NB4 (cell line): ENCODE data around the gene LRRC31.

Experiments used
- DNase-seq: peaks from one replicate; pipeline ENCODE4 v3.0.0; 2010; ENCODE audit warnings: low read depth
- H3K4me3 ChIP-seq: one replicate; pipeline ENCODE4 v1.5.1; 2011; ENCODE audit warnings: mild to moderate bottlenecking, low read depth, low read length, moderate library complexity
- MYC ChIP-seq: IDR thresholded peaks from 2 replicates; pipeline ENCODE4 v1.6.1; 2011; ENCODE audit warnings: low read depth, low read length
- POLR2A ChIP-seq: IDR thresholded peaks from 2 replicates; pipeline ENCODE4 v1.6.1; 2011; ENCODE audit warnings: mild to moderate bottlenecking; ENCODE audit not compliant: insufficient read length; ENCODE audit errors: extremely low read depth
- TF ChIP-seq, protein P1 (sequence below): IDR thresholded peaks from one replicate; pipeline ENCODE4 v1.5.1; 2012; ENCODE audit warnings: low read depth, low read length
- TF ChIP-seq, protein P2 (sequence below): IDR thresholded peaks from 2 replicates; pipeline ENCODE4 v1.6.1; 2011; ENCODE audit warnings: low read depth, low read length

LRRC31 gene

DNA sequence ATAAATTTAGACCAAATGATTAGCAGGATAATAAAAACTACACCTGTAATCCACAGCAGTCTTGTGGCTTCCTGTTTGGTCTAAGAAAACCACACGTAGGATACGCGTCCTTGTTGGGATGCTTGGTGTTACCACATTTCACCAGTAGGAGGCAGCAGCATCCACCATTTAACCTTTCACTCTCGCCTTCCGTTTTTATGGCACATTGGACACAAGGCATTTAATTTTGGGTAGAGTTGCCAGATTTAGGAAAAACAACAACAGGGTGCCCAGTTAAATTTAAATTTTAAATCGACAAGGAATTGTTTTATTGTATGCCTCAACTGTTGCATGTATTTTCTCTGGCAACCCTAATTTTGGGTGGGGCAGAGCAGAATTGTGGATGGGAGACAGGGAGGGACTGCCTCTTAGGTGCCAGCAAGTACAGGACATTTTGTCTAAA, 6.3 kb downstream of the LRRC31 start:
- peak; percentile 80 for DNase-seq
- TF ChIP-seq, protein P1, sequence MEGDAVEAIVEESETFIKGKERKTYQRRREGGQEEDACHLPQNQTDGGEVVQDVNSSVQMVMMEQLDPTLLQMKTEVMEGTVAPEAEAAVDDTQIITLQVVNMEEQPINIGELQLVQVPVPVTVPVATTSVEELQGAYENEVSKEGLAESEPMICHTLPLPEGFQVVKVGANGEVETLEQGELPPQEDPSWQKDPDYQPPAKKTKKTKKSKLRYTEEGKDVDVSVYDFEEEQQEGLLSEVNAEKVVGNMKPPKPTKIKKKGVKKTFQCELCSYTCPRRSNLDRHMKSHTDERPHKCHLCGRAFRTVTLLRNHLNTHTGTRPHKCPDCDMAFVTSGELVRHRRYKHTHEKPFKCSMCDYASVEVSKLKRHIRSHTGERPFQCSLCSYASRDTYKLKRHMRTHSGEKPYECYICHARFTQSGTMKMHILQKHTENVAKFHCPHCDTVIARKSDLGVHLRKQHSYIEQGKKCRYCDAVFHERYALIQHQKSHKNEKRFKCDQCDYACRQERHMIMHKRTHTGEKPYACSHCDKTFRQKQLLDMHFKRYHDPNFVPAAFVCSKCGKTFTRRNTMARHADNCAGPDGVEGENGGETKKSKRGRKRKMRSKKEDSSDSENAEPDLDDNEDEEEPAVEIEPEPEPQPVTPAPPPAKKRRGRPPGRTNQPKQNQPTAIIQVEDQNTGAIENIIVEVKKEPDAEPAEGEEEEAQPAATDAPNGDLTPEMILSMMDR: peak; percentile 80
- TF ChIP-seq POLR2A: no peak
- H3K4me3 ChIP-seq: no peak overlapping the region

DNA sequence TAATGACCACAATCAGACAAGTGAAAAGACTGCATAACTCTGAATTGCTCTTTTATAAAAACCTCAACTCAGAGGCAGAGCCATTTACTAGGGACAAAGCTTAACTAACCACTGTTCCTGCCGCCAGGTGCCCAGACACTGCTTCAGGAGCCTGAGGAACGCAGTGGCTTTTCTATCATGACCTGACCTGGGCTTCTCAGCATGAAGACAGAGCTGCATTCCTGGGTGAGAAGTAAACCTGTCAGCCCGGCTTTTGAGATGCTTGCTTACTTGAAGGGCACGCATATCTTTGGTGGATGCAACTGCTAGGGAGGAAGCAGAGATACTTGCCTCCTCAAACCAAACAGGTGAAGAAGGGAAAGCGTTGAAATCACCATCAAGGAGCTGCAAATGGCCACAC, 7.9 kb downstream of the LRRC31 start:
- H3K4me3 ChIP-seq: no peak overlapping the region
- DNase-seq: no peak
- TF ChIP-seq POLR2A: no peak
- TF ChIP-seq, protein P1: no peak
- TF ChIP-seq, protein P2, sequence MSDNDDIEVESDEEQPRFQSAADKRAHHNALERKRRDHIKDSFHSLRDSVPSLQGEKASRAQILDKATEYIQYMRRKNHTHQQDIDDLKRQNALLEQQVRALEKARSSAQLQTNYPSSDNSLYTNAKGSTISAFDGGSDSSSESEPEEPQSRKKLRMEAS: no peak
- TF ChIP-seq MYC: no peak

DNA sequence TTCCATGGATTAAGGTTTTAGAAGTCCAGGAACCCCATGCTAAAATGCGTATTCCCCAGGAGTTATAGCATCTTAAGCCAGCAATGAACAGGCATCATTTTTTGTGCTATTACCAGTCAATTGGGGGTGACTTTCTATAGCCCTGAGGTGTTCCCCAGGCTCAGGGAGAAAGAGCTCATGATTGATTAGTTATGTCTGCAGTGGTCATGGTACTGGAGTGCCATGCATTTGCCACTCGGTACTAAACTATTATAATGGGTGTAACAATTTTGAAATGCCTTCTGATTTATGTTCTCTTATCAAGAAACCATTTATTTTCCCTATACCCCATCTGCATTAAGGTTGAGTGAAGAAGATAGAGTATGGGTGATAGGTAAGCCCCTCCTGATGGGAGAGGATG, 11.9 kb downstream of the LRRC31 start:
- TF ChIP-seq MYC (no peak), POLR2A (no peak)
- TF ChIP-seq, protein P2: no peak
- TF ChIP-seq, protein P1: no peak

DNA sequence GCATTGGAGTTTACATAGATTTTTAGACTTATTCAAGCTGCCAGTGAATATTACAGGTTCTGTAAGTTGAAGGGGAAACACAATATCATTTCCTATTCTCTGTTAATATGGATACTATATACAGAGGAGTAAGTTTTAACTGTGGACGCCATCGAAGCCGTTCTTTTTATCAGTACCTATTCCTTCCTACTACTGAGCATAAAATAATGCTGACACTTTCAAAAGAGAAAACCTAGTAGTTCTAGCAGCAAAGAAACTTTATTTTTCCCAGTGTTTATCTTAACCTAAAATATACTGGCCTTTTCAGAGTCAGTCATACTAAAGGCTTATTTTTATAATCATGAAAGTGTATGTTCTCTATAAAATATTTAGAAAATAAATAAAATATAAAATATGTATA, 14.2 kb downstream of the LRRC31 start:
- DNase-seq: no peak
- no peak overlapping the region for H3K4me3 ChIP-seq
- TF ChIP-seq, protein P1: no peak
- TF ChIP-seq POLR2A (no peak), MYC (no peak)

More for the DNA sequence above, 11.9 kb downstream of the LRRC31 start:
- DNase-seq: no peak
- H3K4me3 ChIP-seq: no peak overlapping the region

DNA sequence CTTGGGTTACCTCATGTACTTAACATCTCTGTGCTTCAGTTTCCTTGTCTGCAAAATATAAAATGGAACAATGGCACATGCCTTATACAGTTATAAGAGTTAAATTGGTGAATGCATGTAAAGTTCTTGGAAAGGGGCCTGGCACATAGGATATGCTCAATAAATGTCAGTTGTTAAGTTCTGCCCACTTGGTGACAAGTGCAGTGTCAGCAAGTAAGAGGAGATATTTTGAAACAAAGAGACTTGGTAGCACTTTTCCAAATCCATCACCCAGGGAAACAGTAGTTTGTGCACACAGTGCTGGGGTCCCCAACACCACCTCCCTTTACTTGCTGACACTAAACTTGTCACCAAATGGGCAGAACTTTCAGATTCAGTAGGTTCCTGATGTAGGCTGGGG, 19.1 kb downstream of the LRRC31 start:
- no peak overlapping the region for H3K4me3 ChIP-seq
- no peak for DNase-seq
- TF ChIP-seq, protein P1: no peak
- TF ChIP-seq POLR2A (no peak), MYC (no peak)
- TF ChIP-seq, protein P2: no peak

DNA sequence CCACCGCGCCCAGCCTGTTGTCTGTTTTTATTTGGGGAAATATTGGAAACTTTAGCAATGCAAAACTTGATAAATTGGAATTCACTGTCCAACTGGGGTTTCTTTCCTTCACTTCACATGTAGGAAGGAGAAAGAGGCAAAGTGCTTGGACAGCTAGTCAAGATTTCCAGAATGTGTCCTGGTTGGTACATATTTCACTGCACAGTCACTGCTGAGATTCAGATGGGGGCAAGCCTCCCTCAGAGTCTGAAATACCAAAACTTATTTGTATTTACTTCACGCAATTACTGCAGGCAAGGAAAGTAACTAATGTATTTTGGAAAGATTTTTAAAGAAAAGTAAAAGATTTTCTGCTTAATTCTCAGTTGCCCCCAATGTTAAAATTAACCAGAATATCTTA, 21.0 kb downstream of the LRRC31 start:
- H3K4me3 ChIP-seq: no peak overlapping the region
- no peak for TF ChIP-seq MYC
- TF ChIP-seq, protein P2: no peak
- TF ChIP-seq POLR2A: no peak
- TF ChIP-seq, protein P1: no peak
- no peak for DNase-seq
